Measurements from ENCODE around the gene TOMM40.
A peak's percentile ranks its signal among the peaks of the same experiment; 100 is the strongest.
"Not testable (repeated sequence)": the region's sequence is repeated elsewhere in the genome, so short reads cannot be mapped to it uniquely, and the experiment has no call there.

TOMM40 gene

DNA sequence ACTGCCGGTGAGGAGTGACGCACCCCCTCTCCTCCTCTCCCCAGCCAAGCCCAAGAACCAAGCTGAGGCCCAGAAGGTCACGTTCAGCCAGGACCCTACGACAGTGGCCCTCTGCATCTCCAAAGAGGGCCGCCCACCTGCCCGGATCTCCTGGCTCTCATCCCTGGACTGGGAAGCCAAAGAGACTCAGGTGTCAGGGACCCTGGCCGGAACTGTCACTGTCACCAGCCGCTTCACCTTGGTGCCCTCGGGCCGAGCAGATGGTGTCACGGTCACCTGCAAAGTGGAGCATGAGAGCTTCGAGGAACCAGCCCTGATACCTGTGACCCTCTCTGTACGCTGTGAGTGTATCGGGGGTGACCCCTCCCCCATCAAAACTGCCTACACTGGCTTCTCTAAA is 19.2 kb upstream of the TOMM40 start:
- no peak for DNase-seq (ENCODE audit: low read depth, low spot score)

GRCh38 chr19:44872661-44873060 is 18.4 kb upstream of the TOMM40 start:
- no peak for DNase-seq (ENCODE audit: low read depth, low spot score)

DNA sequence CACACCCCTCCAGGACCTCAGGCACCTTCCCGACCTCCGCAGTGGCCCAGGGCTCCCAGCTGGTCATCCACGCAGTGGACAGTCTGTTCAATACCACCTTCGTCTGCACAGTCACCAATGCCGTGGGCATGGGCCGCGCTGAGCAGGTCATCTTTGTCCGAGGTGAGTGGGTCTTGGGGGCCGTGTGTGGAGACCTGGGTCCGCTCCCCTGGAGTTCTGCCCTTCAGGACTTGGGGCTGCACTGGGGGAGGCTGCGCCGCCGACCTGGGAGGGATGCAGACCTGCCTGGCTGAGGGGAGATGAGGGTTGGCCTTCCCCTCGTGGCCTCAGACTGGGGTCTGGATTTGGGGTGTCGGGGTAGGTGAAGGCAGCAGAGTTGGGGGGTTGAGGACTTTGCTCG is 16.7 kb upstream of the TOMM40 start:
- DNase-seq (ENCODE audit: low read depth, low spot score), result no peak

GRCh38 chr19:44875666-44876451 is 15.2 kb upstream of the TOMM40 start:
- no peak for DNase-seq (ENCODE audit: low read depth, low spot score)

DNA sequence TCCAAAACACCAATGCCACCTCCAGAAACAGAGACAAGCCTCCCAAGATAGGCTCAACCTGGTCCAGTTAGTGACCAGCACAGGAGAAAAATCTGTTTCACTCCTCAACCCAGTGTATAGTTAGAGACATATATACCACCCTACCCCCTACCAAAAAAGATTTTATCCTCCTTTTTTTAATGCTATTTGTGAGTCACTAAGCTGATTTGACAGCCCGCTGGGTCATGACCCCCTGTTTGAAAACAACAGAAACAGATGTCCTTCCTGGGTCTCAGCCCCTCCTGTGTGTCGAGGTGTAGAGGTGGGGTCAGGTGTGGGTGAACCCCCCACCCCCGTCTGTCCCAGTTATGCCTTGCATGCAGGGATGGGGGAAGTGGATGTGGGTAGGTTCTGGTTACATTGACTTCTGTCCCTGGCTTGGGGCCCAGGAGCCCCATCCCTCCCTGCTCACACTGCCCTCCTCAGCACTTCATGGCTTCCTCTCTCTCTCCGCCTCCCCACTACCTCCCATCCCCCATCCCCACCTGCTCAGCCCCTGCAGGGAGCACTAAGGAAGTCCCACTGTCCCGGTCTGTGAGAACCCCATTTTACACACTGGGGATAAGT is 14.0 kb upstream of the TOMM40 start:
- no peak for DNase-seq (ENCODE audit: low read depth, low spot score)

- DNase-seq (ENCODE audit: low read depth, low spot score), result no peak
Observed at GRCh38 chr19:44878120-44878865, 12.8 kb upstream of the TOMM40 start.

- no peak for DNase-seq (ENCODE audit: low read depth, low spot score)
Observed at GRCh38 chr19:44879309-44880065, 11.6 kb upstream of the TOMM40 start.

DNA sequence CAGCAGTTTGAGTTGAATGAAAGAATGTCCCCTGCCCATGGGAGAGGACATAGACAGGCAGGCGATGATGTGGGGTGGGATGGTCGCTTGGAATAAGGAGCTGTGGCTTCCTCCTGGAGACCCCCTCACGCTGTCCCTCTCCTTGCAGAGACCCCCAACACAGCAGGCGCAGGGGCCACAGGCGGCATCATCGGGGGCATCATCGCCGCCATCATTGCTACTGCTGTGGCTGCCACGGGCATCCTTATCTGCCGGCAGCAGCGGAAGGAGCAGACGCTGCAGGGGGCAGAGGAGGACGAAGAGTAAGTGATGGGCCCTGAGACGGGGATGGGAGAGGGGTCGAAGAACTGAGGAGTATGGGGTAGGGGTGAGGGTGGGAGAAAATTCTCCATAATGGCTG is 9.0 kb upstream of the TOMM40 start:
- DNase-seq (ENCODE audit: low read depth, low spot score), result no peak

GRCh38 chr19:44882619-44883397 is 8.2 kb upstream of the TOMM40 start:
- not testable (repeated sequence) for DNase-seq (ENCODE audit: low read depth, low spot score)

- no peak for DNase-seq (ENCODE audit: low read depth, low spot score)
Observed at GRCh38 chr19:44883922-44884321, 7.1 kb upstream of the TOMM40 start.

DNA sequence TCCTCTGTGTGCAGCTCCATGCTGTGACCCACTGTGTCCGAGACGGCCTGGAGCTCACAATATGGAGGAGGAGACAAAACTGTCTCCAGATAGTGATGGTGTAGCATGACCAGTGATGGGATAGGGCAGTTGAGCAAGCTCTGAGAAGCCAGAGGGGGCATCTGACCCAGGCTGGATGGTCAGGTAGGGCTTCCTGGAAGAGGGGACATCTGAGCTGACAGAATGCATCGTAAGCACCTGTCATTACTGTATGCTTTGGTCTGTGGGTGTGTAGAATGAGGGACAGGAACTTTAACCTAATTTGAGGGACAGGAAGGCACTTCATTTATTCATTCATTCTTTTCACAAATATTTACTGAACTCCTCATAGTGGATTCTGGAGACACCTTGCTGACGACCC is 6.5 kb upstream of the TOMM40 start:
- no peak for DNase-seq (ENCODE audit: low read depth, low spot score)

- DNase-seq (ENCODE audit: low read depth, low spot score), result no peak
Observed at GRCh38 chr19:44886141-44886540, 4.9 kb upstream of the TOMM40 start.

- no peak for DNase-seq (ENCODE audit: low read depth, low spot score)
Observed at GRCh38 chr19:44887648-44888047, 3.4 kb upstream of the TOMM40 start.

- DNase-seq (ENCODE audit: low read depth, low spot score), result not testable (repeated sequence)
Observed at GRCh38 chr19:44888335-44888734, 2.7 kb upstream of the TOMM40 start.

DNA sequence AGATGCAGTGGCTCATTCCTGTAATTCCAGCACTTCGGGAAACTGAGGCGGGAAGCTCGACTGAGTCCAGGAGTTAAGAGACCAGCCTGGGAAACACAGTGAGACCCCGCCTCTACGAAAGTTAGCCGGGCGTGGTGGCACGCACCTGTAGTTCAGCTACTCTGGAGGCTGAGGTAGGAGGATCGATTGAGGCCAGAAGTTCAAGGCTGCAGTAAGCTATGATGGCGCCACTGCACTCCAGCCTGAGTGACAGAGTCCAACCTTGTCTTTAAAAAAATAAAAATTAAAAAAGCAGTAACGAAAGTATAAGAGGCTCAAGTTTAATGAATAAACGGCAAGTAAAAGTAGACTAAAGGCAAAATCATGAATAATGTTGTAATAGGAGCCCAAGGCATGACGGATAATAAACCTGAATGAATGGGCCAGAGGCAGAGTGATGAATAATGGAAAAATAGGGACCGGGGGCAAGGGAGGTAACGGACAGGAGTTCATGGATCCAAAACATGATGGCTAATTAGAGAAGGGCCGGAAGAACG is 1.2 kb upstream of the TOMM40 start:
- DNase-seq (ENCODE audit: low read depth, low spot score), result no peak

DNA sequence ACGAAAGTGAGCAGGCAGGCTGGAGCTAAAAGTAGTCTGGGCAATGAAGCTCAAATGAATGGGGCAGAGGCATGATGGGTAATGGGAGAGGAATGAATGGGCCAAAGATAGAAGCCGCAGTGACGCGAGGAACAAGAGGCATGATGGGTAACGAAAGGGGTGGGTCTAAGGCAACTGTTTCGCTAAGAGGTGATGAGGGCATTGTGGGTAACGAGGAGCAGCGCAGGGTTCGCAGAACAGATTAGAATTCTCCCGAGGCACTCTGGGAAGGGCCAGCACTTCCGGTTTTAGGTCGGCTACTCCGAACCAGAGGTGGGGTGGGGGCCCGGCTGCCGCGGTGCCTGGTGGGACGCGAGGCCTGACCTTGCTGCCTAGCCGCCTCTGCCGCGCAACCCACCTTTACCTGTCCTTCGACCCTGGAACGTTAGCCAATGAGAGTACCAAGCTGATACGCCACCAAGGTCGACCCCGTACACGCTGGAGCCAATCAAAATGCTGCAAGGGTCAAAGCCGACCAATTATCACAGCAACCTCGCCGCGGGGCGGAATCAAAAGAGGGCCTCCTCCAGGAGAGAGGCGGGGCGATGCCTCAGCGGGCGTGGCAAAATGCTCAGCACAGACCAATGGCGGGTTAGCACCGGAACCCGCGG is 563 bp upstream of the TOMM40 start:
- peak; percentile 100 for DNase-seq (ENCODE audit: low read depth, low spot score)

GRCh38 chr19:44892932-44893331 is 1.9 kb downstream of the TOMM40 start:
- DNase-seq (ENCODE audit: low read depth, low spot score), result no peak

DNA sequence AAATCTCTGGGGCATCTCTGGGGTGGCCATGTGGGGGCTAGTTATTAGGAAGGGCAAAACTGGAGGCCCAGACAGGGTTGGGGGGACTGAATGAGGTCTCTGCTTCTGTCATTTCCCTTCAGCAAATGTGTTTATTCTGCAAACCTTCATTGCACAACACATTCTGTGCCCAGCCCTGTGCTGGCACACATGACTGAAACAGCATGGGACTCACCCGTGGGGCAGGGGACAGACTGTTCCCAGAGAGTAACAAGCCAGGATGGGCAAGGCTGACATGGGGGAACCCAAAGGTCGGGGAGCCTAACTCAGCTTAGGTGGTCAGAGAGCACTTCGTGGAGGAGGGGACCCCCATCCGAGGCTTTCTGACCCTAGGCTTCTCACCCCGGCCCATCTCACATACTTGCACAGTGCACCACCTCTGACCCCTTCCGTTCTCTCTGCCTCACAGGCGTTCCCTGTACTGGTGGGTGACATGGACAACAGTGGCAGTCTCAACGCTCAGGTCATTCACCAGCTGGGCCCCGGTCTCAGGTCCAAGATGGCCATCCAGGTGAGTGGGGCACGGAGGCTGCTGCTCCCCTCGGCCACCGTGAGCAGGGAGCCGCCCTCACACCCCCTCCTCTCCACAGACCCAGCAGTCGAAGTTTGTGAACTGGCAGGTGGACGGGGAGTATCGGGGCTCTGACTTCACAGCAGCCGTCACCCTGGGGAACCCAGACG is 2.4 kb downstream of the TOMM40 start:
- no peak for DNase-seq (ENCODE audit: low read depth, low spot score)

GRCh38 chr19:44894052-44894400 is 3.0 kb downstream of the TOMM40 start:
- DNase-seq (ENCODE audit: low read depth, low spot score), result no peak

GRCh38 chr19:44894946-44895345 is 3.9 kb downstream of the TOMM40 start:
- DNase-seq (ENCODE audit: low read depth, low spot score), result no peak
